HepG2 (cell line): ENCODE data around the gene ABCB8. TPM values are rescaled to one million over a fixed set of nuclear protein-coding genes. Genes with fewer than 3 reads are reported as not detected.
A peak's percentile ranks its signal among the peaks of the same experiment; 100 is the strongest.

ENCODE experiments used
- ATAC-seq: fragments of 200-7000 bp; cut with Tn5 transposase; 3 replicates; pipeline ENCODE4 v1.9.1; 2020; ENCODE audit warnings: mild to moderate bottlenecking, moderate library complexity
- BruUV-seq: library from RNA; stranded (reverse); fragments of 400-500 nt; replicated peaks from 2 replicates; lab custom pipeline; 2021; lab: Mats Ljungman, UMichigan
- CTCF ChIA-PET: fragments of 300-600 bp; formaldehyde crosslinking; extraction: SDS; loops from one replicate; lab custom pipeline; 2021; ENCODE audit warnings: low total read pairs, inconsistent platforms, low intra/inter-chr PET ratio; lab: Yijun Ruan, JAX
- POLR2A ChIA-PET: fragments of 350-600 bp; sonication (Branson Sonifier 250); formaldehyde crosslinking; loops from one replicate; lab custom pipeline; 2020; ENCODE audit warnings: antibody characterized with exemption, inconsistent platforms; lab: Yijun Ruan, JAX
- DNase-seq: peaks from one replicate; pipeline ENCODE4 v3.0.0-alpha.2; 2015; ENCODE audit warnings: low spot score
- FAIRE-seq: peaks from 3 replicates; lab custom pipeline; 2011; peaks lifted over from hg19 to GRCh38; lab: Jason Lieb, UNC
- H2AFZ ChIP-seq: one replicate; pipeline ENCODE4 v1.6.1; 2011; ENCODE audit warnings: low read length, inconsistent platforms
- H3K27ac ChIP-seq: fragments of 300-600 bp; 3 replicates; pipeline ENCODE4 v1.8.0; 2011; ENCODE audit warnings: mixed run types, mild to moderate bottlenecking, mixed read lengths, low read length, inconsistent platforms; ENCODE audit not compliant: insufficient read depth; ENCODE audit errors: extremely low read length
- H3K27me3 ChIP-seq, 2 experiments: fragments of 200-600 bp in 1 of 2; 2 replicates in 1 of 2; 3 replicates in 1 of 2; pipeline versions ENCODE4 v1.6.0 to v1.8.0; 2011; ENCODE audit warnings: low read length in 2 of 2, mild to moderate bottlenecking in 2 of 2, moderate library complexity in 2 of 2, inconsistent platforms in 1 of 2; ENCODE audit not compliant: insufficient read depth in 2 of 2, control insufficient read depth in 1 of 2
- H3K36me3 ChIP-seq, 2 experiments: fragments of 200-600 bp in 1 of 2; replicated peaks in 1 of 2; 2 replicates in 1 of 2; 3 replicates in 1 of 2; pipeline versions ENCODE4 v1.5.1 to v1.8.0; 2011; ENCODE audit warnings: low read length in 2 of 2, inconsistent platforms in 1 of 2; ENCODE audit not compliant: insufficient read depth in 2 of 2, control insufficient read depth in 1 of 2
- H3K4me1 ChIP-seq: 2 replicates; pipeline ENCODE4 v1.5.1; 2012; ENCODE audit warnings: low read length, inconsistent platforms; ENCODE audit not compliant: insufficient read depth
- H3K4me2 ChIP-seq: 2 replicates; pipeline ENCODE4 v1.6.0; 2011; ENCODE audit warnings: low read depth, low read length, inconsistent platforms
- H3K4me3 ChIP-seq, 3 experiments: fragments of 200-600 bp in 1 of 3; sonication (generic), shearing (Covaris generic) in 1 of 3; replicated peaks in 1 of 3; 2 replicates each; pipeline ENCODE4 v1.5.1; 2011 to 2016; ENCODE audit warnings: low read length in 3 of 3, inconsistent platforms in 2 of 3, low read depth in 2 of 3, mild to moderate bottlenecking in 2 of 3, control low read depth in 1 of 3, mixed read lengths in 1 of 3; ENCODE audit not compliant: insufficient read depth in 1 of 3
- H3K79me2 ChIP-seq: one replicate; pipeline ENCODE4 v1.6.1; 2011; ENCODE audit warnings: low read length, inconsistent platforms; ENCODE audit not compliant: insufficient read depth
- H3K9ac ChIP-seq: 2 replicates; pipeline ENCODE4 v1.6.0; 2011; ENCODE audit warnings: mild to moderate bottlenecking, low read depth, low read length, inconsistent platforms; ENCODE audit not compliant: insufficient read depth
- H3K9me3 ChIP-seq: 2 replicates; pipeline ENCODE4 v1.5.1; 2012; ENCODE audit warnings: mild to moderate bottlenecking, low read length
- H4K20me1 ChIP-seq: 2 replicates; pipeline ENCODE4 v1.6.0; 2011; ENCODE audit warnings: inconsistent platforms, mild to moderate bottlenecking, low read length, moderate library complexity; ENCODE audit not compliant: insufficient read depth
- FOXA3 ChIP-seq: IDR thresholded peaks from 2 replicates; pipeline ENCODE4 v1.6.1; 2016; ENCODE audit warnings: missing genetic modification reagents, missing compliant biosample characterization
- KMT2A ChIP-seq: sonication (generic); formaldehyde crosslinking; IDR thresholded peaks from 2 replicates; pipeline ENCODE4 v1.4.0; 2020; ENCODE audit warnings: missing genetic modification reagents
- MBD4 ChIP-seq: IDR thresholded peaks from 2 replicates; pipeline ENCODE4 v1.6.1; 2012; ENCODE audit warnings: low read length, inconsistent platforms, borderline replicate concordance
- NFE2L1 ChIP-seq: sonication (generic); formaldehyde crosslinking; IDR thresholded peaks from 2 replicates; pipeline ENCODE4 v1.4.0; 2020; ENCODE audit warnings: missing genetic modification reagents, mild to moderate bottlenecking, borderline replicate concordance
- REPIN1 ChIP-seq: sonication (generic); formaldehyde crosslinking; IDR thresholded peaks from 2 replicates; pipeline ENCODE4 v1.8.0; 2022; ENCODE audit warnings: missing genetic modification reagents, low read depth, mild to moderate bottlenecking, borderline replicate concordance
- SP1 ChIP-seq, 2 experiments: fragments of 450-650 bp in 1 of 2; sonication (generic) in 1 of 2; formaldehyde crosslinking in 1 of 2; IDR thresholded peaks; 2 replicates each; pipeline versions ENCODE4 v1.4.0 to v1.6.1; 2016 to 2020; ENCODE audit warnings: missing genetic modification reagents in 1 of 2
- TAF1 ChIP-seq: sonication (generic); formaldehyde crosslinking; IDR thresholded peaks from 2 replicates; pipeline ENCODE4 v1.4.0; 2020; ENCODE audit warnings: missing genetic modification reagents
- ZFP37 ChIP-seq: sonication (generic); formaldehyde crosslinking; IDR thresholded peaks from 2 replicates; pipeline ENCODE4 v1.4.0; 2020; ENCODE audit warnings: missing genetic modification reagents, borderline replicate concordance
- ZFP90 ChIP-seq: sonication (generic); formaldehyde crosslinking; IDR thresholded peaks from 2 replicates; pipeline ENCODE4 v1.8.0; 2022; ENCODE audit warnings: missing genetic modification reagents, mild to moderate bottlenecking, inconsistent platforms, borderline replicate concordance
- ZFX ChIP-seq: sonication (generic); formaldehyde crosslinking; IDR thresholded peaks from 2 replicates; pipeline ENCODE4 v1.4.0; 2020; ENCODE audit warnings: mild to moderate bottlenecking, low read depth, missing genetic modification reagents, moderate library complexity
- ZNF501 ChIP-seq: sonication (generic); formaldehyde crosslinking; IDR thresholded peaks from 2 replicates; pipeline ENCODE4 v1.5.1; 2020; ENCODE audit warnings: mild to moderate bottlenecking, moderate library complexity, missing genetic modification reagents
- ZNF619 ChIP-seq: sonication (generic); formaldehyde crosslinking; IDR thresholded peaks from 2 replicates; pipeline ENCODE4 v1.4.0; 2020; ENCODE audit warnings: mild to moderate bottlenecking, missing genetic modification reagents
- WGBS: methylation state at CpG from one replicate; pipeline ENCODE4 v1.1.6; 2017; ENCODE audit warnings: low lambda C conversion rate; 5-methylcytosine and 5-hydroxymethylcytosine counted together
- in situ Hi-C: cut with HindIII; loops from 2 replicates; pipeline ENCODE4 v1.10.0; 2017; ENCODE audit warnings: low pct_unique_long_range_greater_than_20kb; ENCODE audit not compliant: extremely low pct_ligation_motif_present
- intact Hi-C: fragments of 100-400 bp; cut with micrococcal nuclease; formaldehyde crosslinking; loops from one replicate; pipeline ENCODE4 v1.10.0; 2022; ENCODE audit not compliant: unreplicated experiment
- polyA plus RNA-seq, 8 experiments: library from polyadenylated mRNA; depleted of rRNA in 3 of 8; stranded (reverse) in 7 of 8; unstranded in 1 of 8; fragments of >200 nt; fragmentation: Illumina TruSeq in 4 of 8; extraction: Trizol in 4 of 8; gene quantifications; 2 replicates each; pipeline versions ENCODE4 v1.2.1 to v1.2.3, GENCODE V29; 2011 to 2016; ENCODE audit warnings: low read depth in 4 of 8, missing spikeins in 1 of 8, mixed read lengths in 1 of 8; ENCODE audit not compliant: insufficient read depth in 1 of 8
- total RNA-seq, 5 experiments: library from RNA; depleted of rRNA; stranded (reverse); fragments of >200 nt; fragmentation: Illumina TruSeq; extraction: Trizol; gene quantifications; 2 replicates each; pipeline ENCODE4 v1.2.3, GENCODE V29; 2016; ENCODE audit warnings: low read depth in 1 of 5

Gene ABCB8
- total and polyA plus RNA-seq, 2 of the 13 experiments (the other 11 are each of a cell fraction or from before 2014, with no cell fraction given), result 6.6 to 16.7 TPM

DNA sequence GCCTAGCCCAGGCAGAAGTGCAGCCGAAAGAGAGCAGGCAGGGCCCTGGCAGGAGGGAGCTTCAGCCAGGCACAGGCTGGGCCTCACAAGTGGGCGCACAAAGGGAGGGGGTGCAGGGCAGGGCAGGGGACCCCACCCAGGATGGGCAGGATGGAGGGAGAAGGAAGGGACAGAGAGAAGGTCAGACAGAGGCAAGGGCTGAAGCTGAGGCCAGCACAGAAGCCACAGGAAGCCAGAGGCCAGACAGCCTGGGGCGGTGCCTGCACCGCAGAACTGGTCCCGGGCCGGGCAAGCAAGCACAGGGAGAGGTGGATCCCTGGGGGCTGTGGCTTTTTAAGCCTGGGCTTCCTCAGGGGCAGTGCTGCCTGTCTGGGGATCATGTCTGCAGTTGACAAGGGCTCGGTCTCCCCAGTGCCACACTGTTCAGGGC lies 20.8 kb upstream of the ABCB8 start:
- Histone ChIP-seq H3K9ac (no peak overlapping the region), H3K27me3 (peaks cover 0 to 2% of the 10 kb centered on the region in 2 experiments; a peak in 2 of 5 replicates), H3K36me3 (no peaks in the 10 kb centered on the region), H3K4me1 (peaks cover 98% of the 10 kb centered on the region), H2AFZ (no peak overlapping the region), H3K27ac (no peak overlapping the region), H3K79me2 (no peaks in the 10 kb centered on the region), H3K4me3 (peak overlapping the region in 2 of 3 experiments; percentile 22 to 48; a peak in 1 of 6 replicates), H4K20me1 (no peaks in the 10 kb centered on the region), H3K4me2 (peak overlapping the region; percentile 98), H3K9me3 (no peaks in the 10 kb centered on the region)
- WGBS, result 30% methylated on average over 7 of the region's 7 CpGs
- ChIA-PET POLR2A (interaction anchor here (4.2 kb wide), 1 partner anchor 55 kb away, joined by 29 read pairs; no protein-coding TSS in a partner anchor), CTCF (no interaction called here)
- TF ChIP-seq ZFX (CRISPR knock-in tag), result peak; percentile 22; the same call in 1 of the 2 replicates
- peak; percentile 16; the same call in 1 of the 2 replicates for TF ChIP-seq TAF1 (CRISPR knock-in tag)
- TF ChIP-seq FOXA3 (CRISPR knock-in tag), result no peak
- TF ChIP-seq ZFP37 (CRISPR knock-in tag), result no peak
- TF ChIP-seq ZFP90, result no peak
- TF ChIP-seq NFE2L1, result 0 out of 2 replicates have a peak, but pooled peaks have one; percentile 16
- no peak for TF ChIP-seq MBD4
- TF ChIP-seq ZNF619, result no peak
- TF ChIP-seq ZNF501, result no peak
- TF ChIP-seq SP1 (IDR thresholded peaks at IDR 0.05), result no peak
- TF ChIP-seq SP1 (CRISPR knock-in tag; IDR thresholded peaks at IDR 0.05), result no peak
- TF ChIP-seq KMT2A (CRISPR knock-in tag), result 0 out of 2 replicates have a peak, but pooled peaks have one; percentile 14
- no peak for TF ChIP-seq REPIN1 (CRISPR knock-in tag)
- ATAC-seq, result peak; percentile 8; the same call in 2 of the 3 replicates
- FAIRE-seq, result no peak
- BruUV-seq, result no TSS peak
- in situ Hi-C loops, result no loop called here
- DNase-seq, result no peak
- intact Hi-C loops, result no loop called here
